Hepatocyte (in vitro differentiated cells): ENCODE measurements around the gene ETDB. TPM values are rescaled to one million over a fixed set of nuclear protein-coding genes. Genes with fewer than 3 reads are reported as not detected.
"Not testable (repeated sequence)": the region's sequence is repeated elsewhere in the genome, so short reads cannot be mapped to it uniquely, and the experiment has no call there.

Experiments used
- DNase-seq: peaks from one replicate; pipeline ENCODE4 v3.0.0-alpha.2; 2016; ENCODE audit warnings: low spot score
- H2AFZ ChIP-seq: fragments of 200-600 bp; sonication (generic); 2 replicates; pipeline ENCODE4 v1.6.0; 2016; ENCODE audit warnings: antibody characterized with exemption, mild to moderate bottlenecking
- H3K27ac ChIP-seq: fragments of 200-600 bp; sonication (generic); 2 replicates; pipeline ENCODE4 v1.5.1; 2016; ENCODE audit warnings: mild to moderate bottlenecking
- H3K27me3 ChIP-seq: fragments of 200-600 bp; sonication (generic); 2 replicates; pipeline ENCODE4 v1.6.1; 2016
- H3K36me3 ChIP-seq: fragments of 200-600 bp; sonication (generic); replicated peaks from 2 replicates; pipeline ENCODE4 v1.5.1; 2016; ENCODE audit warnings: low read depth; ENCODE audit not compliant: insufficient read depth
- H3K4me1 ChIP-seq: fragments of 200-600 bp; sonication (generic); 2 replicates; pipeline ENCODE4 v1.5.1; 2016; ENCODE audit warnings: mild to moderate bottlenecking, moderate library complexity; ENCODE audit not compliant: insufficient read depth
- H3K4me2 ChIP-seq: fragments of 200-600 bp; sonication (generic); 2 replicates; pipeline ENCODE4 v1.6.0; 2016
- H3K4me3 ChIP-seq: fragments of 200-600 bp; sonication (generic); 2 replicates; pipeline ENCODE4 v1.5.1; 2016; ENCODE audit warnings: mild to moderate bottlenecking
- H3K79me2 ChIP-seq: fragments of 200-600 bp; sonication (generic); 2 replicates; pipeline ENCODE4 v1.6.0; 2017; ENCODE audit warnings: mild to moderate bottlenecking
- H3K9me2 ChIP-seq: fragments of 200-600 bp; sonication (generic); replicated peaks from 2 replicates; pipeline ENCODE4 v1.6.0; 2017; ENCODE audit warnings: mild to moderate bottlenecking; ENCODE audit not compliant: insufficient read depth
- H3K9me3 ChIP-seq: fragments of 200-600 bp; sonication (generic); 2 replicates; pipeline ENCODE4 v1.5.1; 2016; ENCODE audit warnings: low read depth, mild to moderate bottlenecking
- H4K20me1 ChIP-seq: fragments of 200-600 bp; sonication (generic); 2 replicates; pipeline ENCODE4 v1.6.0; 2016; ENCODE audit warnings: mild to moderate bottlenecking; ENCODE audit not compliant: insufficient read depth, poor library complexity, severe bottlenecking
- EZH2 ChIP-seq: fragments of 200-600 bp; sonication (generic); IDR thresholded peaks from 2 replicates; pipeline ENCODE4 v1.6.1; 2016; ENCODE audit warnings: antibody characterized with exemption, mild to moderate bottlenecking, borderline replicate concordance
- EZH2phosphoT487 ChIP-seq: fragments of 200-600 bp; sonication (generic); IDR thresholded peaks from one replicate; pipeline ENCODE4 v1.6.1; 2018; ENCODE audit warnings: antibody characterized with exemption, mild to moderate bottlenecking, low read depth, moderate library complexity; ENCODE audit not compliant: unreplicated experiment, severe bottlenecking
- WGBS: methylation state at CpG from one replicate; pipeline ENCODE4 v1.1.6; 2016; ENCODE audit warnings: low lambda C conversion rate; ENCODE audit errors: missing lambda C conversion rate; 5-methylcytosine and 5-hydroxymethylcytosine counted together
- polyA plus RNA-seq: library from polyadenylated mRNA; unstranded; fragments of >200 nt; fragmentation: Nextera tagmentation; extraction: Ambion mirVana; gene quantifications from 2 replicates; pipeline ENCODE4 v1.2.1, GENCODE V29; 2016
- total RNA-seq: library from RNA; depleted of rRNA; stranded (reverse); fragments of >200 nt; gene quantifications from 2 replicates; pipeline ENCODE4 v1.2.3, GENCODE V29; 2014
- TF ChIP-seq, protein P1 (sequence below): fragments of 200-600 bp; sonication (generic); IDR thresholded peaks from 2 replicates; pipeline ENCODE4 v1.5.1; 2016; ENCODE audit warnings: antibody characterized with exemption, mild to moderate bottlenecking; ENCODE audit not compliant: poor library complexity

The ETDB gene
- total and polyA plus RNA-seq, 2 experiments from 2014 or later = not detected

DNA sequence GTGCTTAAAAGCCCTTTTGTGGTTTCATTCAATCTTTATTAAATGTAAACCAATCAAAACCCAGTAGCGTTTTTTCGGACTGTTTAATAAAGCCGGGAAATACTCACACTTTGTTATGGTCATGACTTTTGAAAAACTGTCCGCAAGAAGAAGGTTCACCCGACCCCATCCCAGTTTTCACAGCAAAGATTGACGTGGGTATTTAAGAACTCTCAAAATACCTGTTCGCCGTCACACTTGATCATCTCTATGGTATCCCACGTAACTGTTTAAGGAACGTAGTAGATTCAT lies 20.9 kb downstream of the ETDB start:
- Histone ChIP-seq H3K27me3 (no peaks in the 10 kb centered on the region), H3K9me3 (no peaks in the 10 kb centered on the region), H3K4me1 (no peaks in the 10 kb centered on the region), H3K4me3 (no peak overlapping the region), H2AFZ (no peak overlapping the region), H3K9me2 (no peaks in the 10 kb centered on the region), H3K27ac (no peak overlapping the region), H4K20me1 (no peaks in the 10 kb centered on the region), H3K4me2 (no peak overlapping the region), H3K79me2 (no peaks in the 10 kb centered on the region), H3K36me3 (no peaks in the 10 kb centered on the region)
- no peak for DNase-seq
- WGBS = 81% methylated on average over 10 of the region's 10 CpGs
- TF ChIP-seq, protein P1, sequence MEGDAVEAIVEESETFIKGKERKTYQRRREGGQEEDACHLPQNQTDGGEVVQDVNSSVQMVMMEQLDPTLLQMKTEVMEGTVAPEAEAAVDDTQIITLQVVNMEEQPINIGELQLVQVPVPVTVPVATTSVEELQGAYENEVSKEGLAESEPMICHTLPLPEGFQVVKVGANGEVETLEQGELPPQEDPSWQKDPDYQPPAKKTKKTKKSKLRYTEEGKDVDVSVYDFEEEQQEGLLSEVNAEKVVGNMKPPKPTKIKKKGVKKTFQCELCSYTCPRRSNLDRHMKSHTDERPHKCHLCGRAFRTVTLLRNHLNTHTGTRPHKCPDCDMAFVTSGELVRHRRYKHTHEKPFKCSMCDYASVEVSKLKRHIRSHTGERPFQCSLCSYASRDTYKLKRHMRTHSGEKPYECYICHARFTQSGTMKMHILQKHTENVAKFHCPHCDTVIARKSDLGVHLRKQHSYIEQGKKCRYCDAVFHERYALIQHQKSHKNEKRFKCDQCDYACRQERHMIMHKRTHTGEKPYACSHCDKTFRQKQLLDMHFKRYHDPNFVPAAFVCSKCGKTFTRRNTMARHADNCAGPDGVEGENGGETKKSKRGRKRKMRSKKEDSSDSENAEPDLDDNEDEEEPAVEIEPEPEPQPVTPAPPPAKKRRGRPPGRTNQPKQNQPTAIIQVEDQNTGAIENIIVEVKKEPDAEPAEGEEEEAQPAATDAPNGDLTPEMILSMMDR = no peak
- no peak for TF ChIP-seq EZH2phosphoT487
- no peak for TF ChIP-seq EZH2

DNA sequence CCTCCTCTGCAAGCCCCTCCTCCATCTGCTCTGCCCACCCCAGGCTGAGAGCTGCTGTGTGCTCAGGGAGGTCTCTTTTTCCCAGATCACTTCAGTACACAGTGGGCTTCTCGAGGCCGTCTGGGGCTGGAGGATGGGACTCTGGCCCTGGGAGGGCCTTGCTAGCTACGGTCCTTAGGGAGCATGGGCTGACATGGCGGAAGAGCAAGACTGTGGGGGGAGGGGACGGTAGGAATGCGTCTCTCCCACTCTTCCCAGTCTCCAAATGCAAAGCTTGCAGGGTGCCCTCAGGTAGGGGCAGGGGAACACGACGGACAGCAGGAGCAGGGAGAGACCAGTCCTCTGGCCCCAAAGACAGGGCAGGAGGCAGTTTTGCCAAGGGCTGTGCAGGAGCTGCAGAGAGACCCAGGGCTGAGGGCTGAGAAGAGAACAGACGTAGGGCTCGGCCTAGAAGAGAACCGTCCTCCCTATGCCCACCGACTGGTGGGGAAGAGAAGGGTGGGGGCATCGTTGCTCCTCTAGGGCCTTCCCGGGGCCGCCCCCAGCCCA lies 23.1 kb downstream of the ETDB start:
- H3K9me3 ChIP-seq, H3K36me3 ChIP-seq, H3K27me3 ChIP-seq, H3K79me2 ChIP-seq, H3K9me2 ChIP-seq, H4K20me1 ChIP-seq, H3K4me1 ChIP-seq: not testable (repeated sequence)
- H2AFZ ChIP-seq = peak overlapping the region; percentile 20
- H3K27ac ChIP-seq = peak overlapping the region; percentile 48
- 40% methylated on average over 15 of the region's 15 CpGs for WGBS
- H3K4me2 ChIP-seq = peak overlapping the region; percentile 80
- DNase-seq = peak; percentile 31
- peak overlapping the region; percentile 55 for H3K4me3 ChIP-seq

DNA sequence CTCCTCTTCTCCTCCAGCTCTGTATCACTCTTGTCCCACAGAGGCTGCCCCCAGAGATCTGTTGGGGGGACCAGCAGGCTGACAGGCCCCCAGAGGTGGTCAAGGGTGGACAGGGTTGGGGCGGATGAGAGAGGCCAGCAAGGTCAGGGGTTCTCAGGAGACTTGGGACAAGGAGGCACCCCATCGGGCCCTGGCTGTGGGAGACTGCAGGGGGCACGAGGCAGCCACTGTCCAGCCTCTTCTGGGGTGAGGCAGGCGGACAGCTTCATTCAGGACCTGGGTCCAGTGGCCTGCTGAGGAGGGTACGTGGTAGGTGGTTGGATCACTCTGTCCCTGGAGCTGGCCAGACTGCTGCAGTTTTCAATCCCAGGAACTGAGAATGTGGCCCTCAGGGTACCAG lies 24.6 kb downstream of the ETDB start:
- Histone ChIP-seq H2AFZ (no peak overlapping the region), H3K4me3 (no peak overlapping the region), H4K20me1 (no peaks in the 10 kb centered on the region), H3K4me1 (no peaks in the 10 kb centered on the region), H3K4me2 (no peak overlapping the region), H3K27ac (no peak overlapping the region), H3K27me3 (no peaks in the 10 kb centered on the region), H3K9me2 (no peaks in the 10 kb centered on the region), H3K9me3 (no peaks in the 10 kb centered on the region), H3K79me2 (no peaks in the 10 kb centered on the region), H3K36me3 (no peaks in the 10 kb centered on the region)
- TF ChIP-seq, protein P1 = no peak
- TF ChIP-seq EZH2 = no peak
- no peak for TF ChIP-seq EZH2phosphoT487
- 85% methylated on average over 5 of the region's 5 CpGs for WGBS
- no peak for DNase-seq

DNA sequence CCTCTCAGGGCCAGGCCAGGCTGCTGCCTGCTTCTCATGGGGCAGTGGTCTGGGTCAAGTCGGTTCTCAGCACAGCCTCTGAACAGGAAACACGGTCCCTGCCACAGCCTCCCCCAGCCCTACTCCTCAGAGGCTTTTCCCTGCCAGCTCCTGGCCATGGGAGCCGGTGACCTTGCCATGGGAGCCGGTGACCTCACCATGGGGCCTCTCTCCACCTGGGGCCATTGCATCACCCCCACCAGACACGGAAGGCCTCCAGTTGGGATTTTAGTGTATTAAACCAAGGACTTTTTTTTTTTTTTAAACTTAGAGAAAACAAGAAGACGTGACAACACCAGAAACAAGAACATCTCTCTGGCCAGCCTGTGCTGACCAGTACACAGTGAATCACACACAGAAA lies 25.6 kb downstream of the ETDB start:
- Histone ChIP-seq H4K20me1 (no peaks in the 10 kb centered on the region), H3K4me1 (no peaks in the 10 kb centered on the region), H3K9me2 (no peaks in the 10 kb centered on the region), H3K79me2 (no peaks in the 10 kb centered on the region), H3K4me3 (no peak overlapping the region), H3K27ac (no peak overlapping the region), H3K36me3 (no peaks in the 10 kb centered on the region), H3K4me2 (no peak overlapping the region), H3K27me3 (no peaks in the 10 kb centered on the region), H2AFZ (no peak overlapping the region), H3K9me3 (no peaks in the 10 kb centered on the region)
- TF ChIP-seq, protein P1 = no peak
- TF ChIP-seq EZH2phosphoT487 (no peak), EZH2 (no peak)
- no peak for DNase-seq
- 77% methylated on average over 6 of the region's 6 CpGs for WGBS
